NCI-H345 treated with DMSO at 0.1 percent for 48 hours (cell line): ENCODE data around the gene PLEKHA5.
"Not testable (repeated sequence)": the region's sequence is repeated elsewhere in the genome, so short reads cannot be mapped to it uniquely, and the experiment has no call there.

Experiments
- DNase-seq: peaks from one replicate; lab custom pipeline; 2025; ENCODE audit not compliant: unreplicated experiment; lab: John Stamatoyannopoulos, UW

PLEKHA5 gene

DNA sequence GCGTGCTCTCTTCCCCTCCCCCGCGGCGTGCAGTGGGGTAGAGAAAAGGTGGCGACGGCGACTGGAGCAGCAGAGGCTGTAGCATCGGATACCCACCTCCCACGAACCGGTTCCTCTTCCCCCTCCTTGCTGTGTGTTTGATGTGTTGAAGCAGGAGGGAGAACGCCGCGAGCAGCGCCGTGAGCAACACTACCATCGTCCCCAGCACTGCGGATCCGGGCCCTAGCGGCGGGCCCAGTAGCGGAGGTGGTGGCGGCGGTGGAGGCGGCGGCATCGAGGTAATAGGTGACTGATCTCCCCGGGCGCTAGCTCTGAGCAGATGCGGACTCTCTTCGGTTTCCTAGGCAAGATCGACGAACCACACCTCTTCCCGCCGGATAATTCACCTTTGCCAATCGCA is 176.8 kb downstream of the PLEKHA5 start:
- DNase-seq: no peak

GRCh38 chr12:19307451-19307850 is 177.9 kb downstream of the PLEKHA5 start:
- no peak for DNase-seq

- DNase-seq: no peak
Observed at GRCh38 chr12:19311165-19311564, 181.6 kb downstream of the PLEKHA5 start.

GRCh38 chr12:19312637-19313036 is 183.1 kb downstream of the PLEKHA5 start:
- no peak for DNase-seq

GRCh38 chr12:19316425-19316824 is 186.9 kb downstream of the PLEKHA5 start:
- DNase-seq: no peak

- no peak for DNase-seq
Observed at GRCh38 chr12:19322376-19322775, 192.8 kb downstream of the PLEKHA5 start.

DNA sequence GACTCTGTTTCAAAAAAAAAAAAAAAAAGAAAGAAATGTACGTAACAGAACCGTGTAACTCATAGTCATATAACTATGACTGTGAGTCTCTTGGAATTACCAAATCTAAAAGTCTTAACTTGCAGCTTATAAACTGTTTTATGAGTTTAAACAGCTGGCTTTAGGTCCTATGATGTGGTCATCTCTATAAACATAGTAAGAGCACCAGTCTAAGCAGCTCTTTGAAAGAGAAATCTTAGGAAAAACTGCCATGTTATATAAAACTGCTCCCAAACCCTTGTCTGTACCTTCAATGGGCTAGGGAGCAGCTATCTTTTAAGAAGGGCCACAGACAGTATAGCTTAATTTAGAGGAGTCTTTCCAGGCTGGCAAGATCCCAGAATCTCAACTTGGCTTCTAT is 194.3 kb downstream of the PLEKHA5 start:
- DNase-seq: no peak

GRCh38 chr12:19326102-19326501 is 196.6 kb downstream of the PLEKHA5 start:
- no peak for DNase-seq

DNA sequence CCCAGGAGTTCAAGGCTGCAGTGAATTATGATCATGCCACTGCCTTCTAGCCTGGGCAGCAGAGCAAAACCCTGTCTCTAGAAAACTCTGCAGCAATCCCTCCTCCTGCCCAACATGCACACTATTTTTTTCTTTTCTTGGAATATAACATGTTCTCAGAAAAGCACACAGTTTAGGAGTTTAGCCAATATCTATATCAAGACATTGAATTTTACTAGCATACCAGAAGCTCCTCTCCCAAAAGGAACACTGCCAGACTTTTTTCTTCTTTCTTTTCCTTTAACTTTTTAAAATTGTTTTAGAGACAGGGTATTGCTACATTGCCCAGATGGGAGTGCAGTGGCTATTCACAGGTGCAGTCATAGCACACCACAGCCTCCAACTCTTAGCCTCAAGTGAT is 202.7 kb downstream of the PLEKHA5 start:
- DNase-seq: no peak

DNA sequence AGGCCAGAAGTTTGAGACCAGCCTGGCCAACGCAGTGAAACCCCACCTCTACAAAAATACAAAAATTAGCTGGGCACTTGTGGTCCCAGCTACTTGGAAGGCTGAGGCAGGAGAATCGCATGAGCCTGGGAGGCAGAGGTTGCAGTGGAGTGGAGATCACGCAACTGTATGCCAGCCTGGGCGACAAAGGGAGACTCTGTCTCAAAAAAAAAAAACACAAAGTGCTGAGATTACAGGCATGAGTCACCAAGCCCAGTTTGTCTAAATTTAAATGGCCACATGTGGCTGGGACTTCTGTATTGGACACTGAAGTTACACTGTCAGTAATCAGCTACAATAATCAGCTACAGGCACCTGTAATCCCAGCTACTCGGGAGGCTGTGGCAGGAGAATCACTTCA is 208.9 kb downstream of the PLEKHA5 start:
- no peak for DNase-seq

DNA sequence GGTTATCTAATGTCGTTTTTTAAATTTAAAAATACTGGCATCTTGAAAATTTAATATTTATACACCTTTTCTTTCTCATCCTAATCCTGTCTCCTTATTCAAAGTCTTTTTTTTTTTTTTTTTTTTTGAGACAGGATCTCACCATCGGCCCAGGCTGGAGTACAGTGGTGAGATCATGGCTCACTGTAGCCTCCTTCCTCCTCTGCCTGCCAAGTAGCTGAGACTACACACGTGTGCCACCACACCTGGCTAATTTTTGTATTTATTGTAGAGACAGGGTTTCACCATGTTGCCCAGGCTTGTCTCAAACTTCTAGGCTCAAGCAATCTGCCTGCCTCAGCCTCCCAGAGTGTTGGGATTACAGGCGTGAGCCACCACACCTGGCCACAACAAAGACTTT is 221.3 kb downstream of the PLEKHA5 start:
- DNase-seq: not testable (repeated sequence)

DNA sequence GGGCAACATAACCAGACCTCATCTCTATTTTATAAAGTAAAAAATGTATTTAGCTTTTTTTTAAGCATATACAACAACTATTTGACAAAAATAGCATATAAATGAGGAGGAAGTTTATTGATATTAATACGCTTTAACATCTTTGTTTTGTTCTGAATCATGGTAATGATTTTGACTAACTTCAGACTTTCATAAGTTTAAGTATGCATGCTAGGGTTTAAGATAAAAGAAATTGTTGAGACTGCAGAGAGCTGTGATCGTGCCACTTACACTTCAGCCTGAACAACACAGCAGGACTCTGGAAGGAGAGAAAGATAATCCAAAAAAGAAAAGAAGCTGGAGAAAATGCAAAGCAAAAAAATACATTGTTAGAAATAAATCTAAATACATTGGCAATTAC is 221.8 kb downstream of the PLEKHA5 start:
- DNase-seq: no peak

- DNase-seq: no peak
Observed at GRCh38 chr12:19369691-19370148, 240.2 kb downstream of the PLEKHA5 start.

DNA sequence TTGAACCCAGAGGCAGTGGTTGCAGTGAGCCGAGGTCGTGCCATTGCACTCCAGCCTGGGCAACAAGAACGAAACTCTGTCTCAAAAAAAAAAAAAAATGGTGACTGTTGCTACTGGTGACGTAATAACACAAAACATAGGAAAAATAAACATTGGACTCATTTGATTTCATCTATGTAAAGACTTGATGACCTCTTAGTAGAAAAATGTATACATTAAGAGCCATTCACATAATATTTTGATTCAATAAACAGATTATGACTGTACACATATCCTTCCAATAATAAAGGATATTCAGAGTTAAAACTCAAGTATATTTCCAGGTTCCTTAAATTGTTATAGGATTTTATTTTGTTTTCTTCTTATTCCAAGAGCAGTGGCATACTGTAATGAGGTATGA is 244.1 kb downstream of the PLEKHA5 start:
- no peak for DNase-seq

DNA sequence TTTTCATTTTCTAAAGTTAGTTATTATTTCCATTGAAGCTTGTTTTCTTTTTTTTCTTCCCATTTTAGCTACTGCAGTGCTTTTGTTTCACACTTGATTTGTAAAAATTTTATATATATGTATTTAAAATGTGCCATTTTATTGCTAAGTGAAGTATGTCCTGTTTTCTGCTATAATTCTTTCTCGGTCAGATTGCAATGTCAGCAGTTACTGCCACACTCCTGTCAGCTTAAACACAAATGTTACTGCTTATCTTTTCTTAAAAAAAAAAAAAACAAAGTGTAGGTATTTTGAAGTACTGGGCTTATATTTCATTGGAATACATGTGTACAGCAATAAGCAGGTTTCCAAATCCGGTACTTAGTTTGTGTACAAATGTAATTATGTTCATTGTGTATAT is 246.4 kb downstream of the PLEKHA5 start:
- no peak for DNase-seq

DNA sequence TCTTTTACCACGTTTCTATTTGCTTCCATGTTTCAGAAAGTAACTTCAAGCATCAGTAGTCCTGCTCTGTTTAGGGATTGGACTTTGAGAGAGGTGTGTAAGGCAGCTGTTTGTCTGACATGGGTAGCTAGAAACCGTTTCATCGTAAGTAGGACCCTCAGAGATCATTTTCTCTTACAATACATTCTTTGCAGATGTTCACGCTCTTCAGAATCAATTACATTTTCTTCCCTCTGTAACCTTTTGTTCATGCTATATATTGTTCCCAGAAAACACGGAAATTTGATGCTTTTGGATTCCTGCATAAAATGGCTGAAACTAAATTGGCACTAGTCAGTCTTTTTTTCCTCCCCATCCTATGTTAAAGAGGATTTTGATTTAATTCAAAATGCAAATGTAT is 247.2 kb downstream of the PLEKHA5 start:
- DNase-seq: no peak

- DNase-seq: no peak
Observed at GRCh38 chr12:19382111-19382526, 252.6 kb downstream of the PLEKHA5 start.

DNA sequence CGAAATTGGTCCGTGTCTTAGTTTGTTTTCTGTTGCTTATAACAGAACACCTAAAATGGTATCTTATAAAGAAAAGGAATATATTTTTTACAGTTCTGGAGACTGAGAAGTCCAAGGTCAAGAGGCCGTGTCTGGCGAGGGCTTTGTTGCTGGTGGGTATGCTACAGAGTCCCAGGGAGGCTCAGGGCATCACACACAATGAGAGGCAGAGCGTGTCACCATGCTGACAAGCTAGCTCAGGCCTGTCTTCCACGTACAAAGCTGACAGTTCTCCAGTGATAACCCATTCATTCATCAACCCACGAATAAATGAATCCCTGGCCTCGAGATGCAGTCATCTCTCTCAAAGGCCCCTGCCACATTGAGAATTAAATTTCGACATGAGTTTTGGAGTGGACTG is 253.0 kb downstream of the PLEKHA5 start:
- DNase-seq: no peak

- no peak for DNase-seq
Observed at GRCh38 chr12:19387161-19387560, 257.6 kb downstream of the PLEKHA5 start.

DNA sequence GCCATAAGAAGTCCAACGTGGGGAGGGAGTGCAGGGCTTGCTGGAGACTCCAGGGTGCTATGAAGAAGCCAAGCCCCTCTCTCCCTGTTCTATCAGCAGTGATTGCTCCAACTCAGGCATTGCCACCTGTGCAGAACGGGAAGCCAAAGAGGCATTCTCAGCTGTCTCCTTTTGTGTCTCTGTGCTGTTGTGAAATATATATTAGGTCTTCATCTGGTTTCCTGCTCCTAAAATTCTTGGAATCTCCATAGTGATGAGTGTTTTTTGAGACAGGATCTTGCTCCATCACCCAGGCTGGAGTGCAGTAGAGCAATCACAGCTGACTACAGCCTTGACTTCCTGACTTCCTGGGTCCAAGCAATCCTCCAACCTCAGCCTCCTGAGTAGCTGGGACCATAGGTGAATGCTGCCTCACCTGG is 258.6 kb downstream of the PLEKHA5 start:
- no peak for DNase-seq

DNA sequence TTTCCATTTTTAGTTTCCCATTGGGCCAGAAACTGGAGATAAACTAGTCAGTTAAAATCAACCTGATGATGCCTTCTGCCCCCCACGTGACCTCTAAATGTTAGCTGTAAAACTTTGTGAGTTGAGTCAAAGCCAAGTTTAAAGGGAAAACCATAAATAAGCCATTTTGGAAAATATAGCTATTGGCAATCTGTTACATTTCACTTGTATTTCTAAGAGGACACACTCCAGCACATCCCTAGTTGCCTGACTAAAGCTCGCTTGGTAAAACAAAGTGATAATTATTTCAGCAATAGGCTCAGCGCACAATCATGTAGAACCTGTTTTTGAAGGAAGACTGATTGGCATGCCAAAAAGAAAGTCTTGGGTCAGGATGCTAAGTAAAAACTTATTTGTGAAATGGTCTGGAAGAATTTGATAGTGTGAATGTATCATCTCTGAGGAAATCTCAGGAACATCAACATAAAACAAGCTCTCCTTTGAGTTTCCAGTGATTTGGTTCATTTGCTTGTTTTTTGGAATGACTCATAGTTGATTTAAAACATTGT is 260.6 kb downstream of the PLEKHA5 start:
- DNase-seq: no peak

DNA sequence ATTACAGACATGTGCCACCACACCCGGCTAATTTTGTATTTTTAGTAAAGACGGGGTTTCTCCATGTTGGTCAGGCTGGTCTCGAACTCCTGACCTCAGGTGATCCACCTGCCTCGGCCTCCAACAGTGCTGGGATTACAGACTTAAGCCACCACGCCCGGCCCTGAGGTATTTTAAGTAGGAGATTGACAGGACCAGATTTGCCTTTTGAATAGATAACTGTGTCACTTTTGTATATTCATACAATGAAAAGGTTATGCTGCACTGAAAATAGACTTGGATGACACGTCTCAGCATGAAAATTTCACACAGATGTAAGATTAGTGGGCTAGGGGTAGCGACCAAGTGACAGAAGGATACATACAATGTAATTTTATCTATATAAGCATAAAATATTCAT is 263.1 kb downstream of the PLEKHA5 start:
- not testable (repeated sequence) for DNase-seq

DNA sequence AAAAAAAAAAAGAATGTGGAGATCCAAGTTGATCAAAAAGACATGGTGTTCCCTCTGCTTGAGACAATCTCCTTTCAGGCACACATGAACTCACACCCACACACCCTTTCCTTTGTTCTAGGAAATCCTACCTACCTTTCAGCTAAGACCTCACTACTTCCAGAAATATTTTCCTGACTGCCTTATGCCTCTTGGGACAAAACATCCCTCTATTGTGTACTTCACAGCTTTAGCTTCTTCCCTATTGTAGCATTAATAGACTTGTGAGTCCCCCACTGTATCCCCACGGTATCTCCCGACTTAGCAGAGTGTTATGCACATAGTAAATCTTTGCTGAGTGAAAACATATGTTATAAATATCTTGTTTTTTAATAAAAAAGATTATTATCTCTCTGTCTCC is 264.9 kb downstream of the PLEKHA5 start:
- no peak for DNase-seq

DNA sequence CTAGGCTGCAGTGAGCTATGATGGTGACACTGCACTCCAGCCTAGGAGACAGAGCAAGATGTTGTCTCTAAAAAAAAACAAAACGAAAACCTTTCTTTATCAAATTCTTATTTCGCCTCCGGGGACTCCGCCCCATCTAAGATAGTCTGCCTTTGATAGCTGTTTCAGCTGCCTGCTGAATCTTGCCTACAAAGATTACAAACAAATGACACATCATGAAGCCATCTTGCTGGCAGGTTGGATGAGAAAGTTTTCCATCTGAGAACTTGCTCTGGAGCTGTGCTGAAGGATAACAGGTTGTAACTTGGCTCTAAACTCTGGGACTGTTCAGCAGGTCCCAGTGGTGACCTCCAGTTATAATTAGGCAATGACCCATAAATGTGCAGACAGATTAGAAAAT is 268.0 kb downstream of the PLEKHA5 start:
- DNase-seq: no peak
